ENCODE data around the gene FGB.

DNA sequence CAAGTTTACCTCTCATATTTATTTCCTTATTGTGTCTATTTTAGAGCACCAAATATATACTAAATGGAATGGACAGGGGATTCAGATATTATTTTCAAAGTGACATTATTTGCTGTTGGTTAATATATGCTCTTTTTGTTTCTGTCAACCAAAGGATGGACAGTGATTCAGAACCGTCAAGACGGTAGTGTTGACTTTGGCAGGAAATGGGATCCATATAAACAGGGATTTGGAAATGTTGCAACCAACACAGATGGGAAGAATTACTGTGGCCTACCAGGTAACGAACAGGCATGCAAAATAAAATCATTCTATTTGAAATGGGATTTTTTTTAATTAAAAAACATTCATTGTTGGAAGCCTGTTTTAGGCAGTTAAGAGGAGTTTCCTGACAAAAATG is 6.2 kb downstream of the FGB start:
- TF ChIP-seq, protein P1, sequence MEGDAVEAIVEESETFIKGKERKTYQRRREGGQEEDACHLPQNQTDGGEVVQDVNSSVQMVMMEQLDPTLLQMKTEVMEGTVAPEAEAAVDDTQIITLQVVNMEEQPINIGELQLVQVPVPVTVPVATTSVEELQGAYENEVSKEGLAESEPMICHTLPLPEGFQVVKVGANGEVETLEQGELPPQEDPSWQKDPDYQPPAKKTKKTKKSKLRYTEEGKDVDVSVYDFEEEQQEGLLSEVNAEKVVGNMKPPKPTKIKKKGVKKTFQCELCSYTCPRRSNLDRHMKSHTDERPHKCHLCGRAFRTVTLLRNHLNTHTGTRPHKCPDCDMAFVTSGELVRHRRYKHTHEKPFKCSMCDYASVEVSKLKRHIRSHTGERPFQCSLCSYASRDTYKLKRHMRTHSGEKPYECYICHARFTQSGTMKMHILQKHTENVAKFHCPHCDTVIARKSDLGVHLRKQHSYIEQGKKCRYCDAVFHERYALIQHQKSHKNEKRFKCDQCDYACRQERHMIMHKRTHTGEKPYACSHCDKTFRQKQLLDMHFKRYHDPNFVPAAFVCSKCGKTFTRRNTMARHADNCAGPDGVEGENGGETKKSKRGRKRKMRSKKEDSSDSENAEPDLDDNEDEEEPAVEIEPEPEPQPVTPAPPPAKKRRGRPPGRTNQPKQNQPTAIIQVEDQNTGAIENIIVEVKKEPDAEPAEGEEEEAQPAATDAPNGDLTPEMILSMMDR (IDR thresholded peaks at IDR 0.05; ENCODE audit: low read depth, low read length), result no peak
- TF ChIP-seq MYC (IDR thresholded peaks at IDR 0.05; ENCODE audit: low read depth, low read length), result no peak
